OCI-LY1 (cell line): Measurements from ENCODE around the gene SGCD.

Source experiments
- H2AFZ ChIP-seq: fragments of 200-600 bp; sonication (generic), shearing (Covaris generic); 2 replicates; pipeline ENCODE4 v1.6.0; 2014; ENCODE audit warnings: antibody characterized with exemption, mild to moderate bottlenecking, low read length
- H3F3A ChIP-seq: fragments of 200-600 bp; sonication (generic), shearing (Covaris generic); 2 replicates; pipeline ENCODE4 v1.6.0; 2014; ENCODE audit warnings: mild to moderate bottlenecking, antibody characterized with exemption, low read length, moderate library complexity; ENCODE audit not compliant: insufficient read depth
- H3K27ac ChIP-seq: fragments of 200-600 bp; sonication (generic); 2 replicates; pipeline ENCODE4 v1.5.1; 2014; ENCODE audit warnings: low read length, mixed run types, mild to moderate bottlenecking, low read depth; ENCODE audit not compliant: poor library complexity, severe bottlenecking
- H3K27me3 ChIP-seq: fragments of 200-600 bp; sonication (generic); 2 replicates; pipeline ENCODE4 v1.6.0; 2014; ENCODE audit warnings: antibody characterized with exemption, mild to moderate bottlenecking, low read length, moderate library complexity; ENCODE audit not compliant: insufficient read depth
- H3K36me3 ChIP-seq: fragments of 200-600 bp; sonication (generic); 2 replicates; pipeline ENCODE4 v1.6.1; 2014; ENCODE audit warnings: mild to moderate bottlenecking, antibody characterized with exemption, low read length, moderate library complexity, mixed read lengths; ENCODE audit not compliant: insufficient read depth
- H3K4me1 ChIP-seq: fragments of 200-600 bp; sonication (generic); 2 replicates; pipeline ENCODE4 v1.5.1; 2014; ENCODE audit warnings: mild to moderate bottlenecking, low read length, moderate library complexity; ENCODE audit not compliant: insufficient read depth, severe bottlenecking
- H3K4me2 ChIP-seq: fragments of 200-600 bp; sonication (generic), shearing (Covaris generic); 2 replicates; pipeline ENCODE4 v1.6.1; 2014; ENCODE audit warnings: low read length
- H3K4me3 ChIP-seq: fragments of 200-600 bp; sonication (generic); 2 replicates; pipeline ENCODE4 v1.5.1; 2014; ENCODE audit warnings: low read length, low read depth, mild to moderate bottlenecking, mixed read lengths; ENCODE audit not compliant: poor library complexity, severe bottlenecking
- H3K79me2 ChIP-seq: fragments of 200-600 bp; shearing (Covaris generic); 2 replicates; pipeline ENCODE4 v1.6.1; 2016; ENCODE audit warnings: mixed run types, low read length, mixed read lengths; ENCODE audit not compliant: insufficient read depth
- H3K9ac ChIP-seq: fragments of 200-600 bp; sonication (generic), shearing (Covaris generic); 2 replicates; pipeline ENCODE4 v1.6.1; 2014; ENCODE audit warnings: mild to moderate bottlenecking, low read length, mixed read lengths
- H3K9me2 ChIP-seq: fragments of 200-600 bp; sonication (generic), shearing (Covaris generic); 2 replicates; pipeline ENCODE4 v1.6.1; 2014; ENCODE audit warnings: low read depth, mild to moderate bottlenecking, low read length, mixed read lengths
- H3K9me3 ChIP-seq: fragments of 200-600 bp; shearing (Covaris generic); 2 replicates; pipeline ENCODE4 v1.6.1; 2014; ENCODE audit warnings: low read length, mixed read lengths
- H4K20me1 ChIP-seq: fragments of 200-600 bp; sonication (generic), shearing (Covaris generic); 2 replicates; pipeline ENCODE4 v1.6.0; 2016; ENCODE audit warnings: mild to moderate bottlenecking, low read length; ENCODE audit not compliant: insufficient read depth
- CTCF ChIP-seq: fragments of 200-600 bp; sonication (generic), shearing (Covaris generic); IDR thresholded peaks from 2 replicates; pipeline ENCODE4 v1.5.1; 2017; ENCODE audit warnings: mild to moderate bottlenecking, antibody characterized with exemption, low read length, moderate library complexity, mixed read lengths
- EZH2 ChIP-seq: fragments of 200-600 bp; sonication (generic), shearing (Covaris generic); IDR thresholded peaks from 2 replicates; pipeline ENCODE4 v1.8.0; 2017; ENCODE audit warnings: borderline replicate concordance, mixed run types, mild to moderate bottlenecking, antibody characterized with exemption, low read length, moderate library complexity, mixed read lengths

Gene SGCD

GRCh38 chr5:156523607-156524006 is 196.6 kb downstream of the SGCD start:
- H3K4me2 ChIP-seq, result no peak overlapping the region
- H2AFZ ChIP-seq, result no peak overlapping the region
- no peak overlapping the region for H3K4me3 ChIP-seq
- no peaks in the 10 kb centered on the region for H3F3A ChIP-seq
- H3K9me2 ChIP-seq, result no peaks in the 10 kb centered on the region
- H3K9ac ChIP-seq, result no peak overlapping the region
- TF ChIP-seq CTCF, result no peak
- TF ChIP-seq EZH2, result no peak
- no peaks in the 10 kb centered on the region for H3K79me2 ChIP-seq
- H3K36me3 ChIP-seq, result no peaks in the 10 kb centered on the region
- H3K27me3 ChIP-seq, result no peaks in the 10 kb centered on the region
- no peaks in the 10 kb centered on the region for H3K4me1 ChIP-seq
- no peaks in the 10 kb centered on the region for H3K9me3 ChIP-seq
- no peaks in the 10 kb centered on the region for H4K20me1 ChIP-seq
- H3K27ac ChIP-seq, result no peak overlapping the region

DNA sequence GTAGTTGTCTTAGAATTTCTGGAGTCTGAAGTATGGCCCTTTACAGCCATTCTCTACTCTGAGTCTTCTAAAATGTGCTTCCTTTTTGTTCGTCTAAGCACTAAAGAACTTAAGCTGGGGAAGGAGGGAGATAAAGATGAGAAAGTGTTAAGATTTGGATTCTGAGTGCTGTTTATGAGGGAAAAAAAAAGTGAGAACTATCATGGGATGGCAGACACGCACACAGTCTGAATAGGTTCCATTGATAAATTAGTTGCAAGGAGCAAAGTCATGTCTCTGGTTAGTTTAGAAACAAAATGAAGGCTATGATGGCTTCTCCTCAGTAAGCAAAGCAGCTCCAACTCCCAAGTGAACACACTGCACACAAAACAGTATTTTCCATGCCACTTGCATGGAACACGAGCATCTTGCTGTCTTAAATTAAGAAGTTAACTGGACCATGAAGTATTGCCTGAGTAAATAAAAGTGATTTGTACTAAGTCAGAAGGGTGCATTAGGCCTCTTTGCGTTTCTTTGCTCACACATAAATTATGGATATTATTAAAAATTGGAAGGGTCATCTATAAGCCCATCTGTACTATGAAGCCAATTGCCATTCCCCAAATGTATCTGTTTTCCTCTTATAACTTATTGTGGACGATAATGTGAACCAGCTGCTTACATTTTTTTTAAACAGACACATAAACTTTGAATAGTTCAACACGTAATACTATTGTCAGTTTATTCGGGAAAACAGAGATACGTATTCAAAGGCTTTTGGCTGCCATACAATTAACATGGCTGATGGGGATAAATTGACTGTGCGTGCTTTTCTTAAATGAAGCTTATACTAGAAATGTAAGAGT is 199.3 kb downstream of the SGCD start:
- Histone ChIP-seq H3K27ac (no peak overlapping the region), H3K9me2 (no peaks in the 10 kb centered on the region), H3K9me3 (no peaks in the 10 kb centered on the region), H3F3A (no peaks in the 10 kb centered on the region), H3K4me2 (no peak overlapping the region), H3K27me3 (no peaks in the 10 kb centered on the region), H4K20me1 (no peaks in the 10 kb centered on the region), H2AFZ (no peak overlapping the region), H3K79me2 (no peaks in the 10 kb centered on the region), H3K9ac (no peak overlapping the region), H3K4me3 (no peak overlapping the region), H3K4me1 (no peaks in the 10 kb centered on the region), H3K36me3 (no peaks in the 10 kb centered on the region)
- TF ChIP-seq CTCF, result no peak
- TF ChIP-seq EZH2, result no peak

- H3K4me2 ChIP-seq, result no peak overlapping the region
- no peak overlapping the region for H2AFZ ChIP-seq
- no peaks in the 10 kb centered on the region for H3K36me3 ChIP-seq
- no peak overlapping the region for H3K4me3 ChIP-seq
- H3K27ac ChIP-seq, result no peak overlapping the region
- no peaks in the 10 kb centered on the region for H3K9me3 ChIP-seq
- H3K79me2 ChIP-seq, result no peaks in the 10 kb centered on the region
- H4K20me1 ChIP-seq, result no peaks in the 10 kb centered on the region
- no peaks in the 10 kb centered on the region for H3K9me2 ChIP-seq
- H3K27me3 ChIP-seq, result no peaks in the 10 kb centered on the region
- H3K9ac ChIP-seq, result no peak overlapping the region
- no peaks in the 10 kb centered on the region for H3F3A ChIP-seq
- no peaks in the 10 kb centered on the region for H3K4me1 ChIP-seq
- no peak for TF ChIP-seq EZH2
- TF ChIP-seq CTCF, result no peak
These were observed 200.6 kb downstream of the SGCD start for GRCh38 chr5:156527611-156528010.
